GM21723 (cell line): Measurements from ENCODE around the gene BSCL2.
A peak's percentile ranks its signal among the peaks of the same experiment; 100 is the strongest.
"Not testable (repeated sequence)": the region's sequence is repeated elsewhere in the genome, so short reads cannot be mapped to it uniquely, and the experiment has no call there.

Experiments
- ATAC-seq: cut with Tn5 transposase; IDR thresholded peaks from one replicate; pipeline ENCODE4 v1.9.1; 2021; ENCODE audit warnings: mild to moderate bottlenecking, moderate library complexity; ENCODE audit not compliant: unreplicated experiment

BSCL2 gene

DNA sequence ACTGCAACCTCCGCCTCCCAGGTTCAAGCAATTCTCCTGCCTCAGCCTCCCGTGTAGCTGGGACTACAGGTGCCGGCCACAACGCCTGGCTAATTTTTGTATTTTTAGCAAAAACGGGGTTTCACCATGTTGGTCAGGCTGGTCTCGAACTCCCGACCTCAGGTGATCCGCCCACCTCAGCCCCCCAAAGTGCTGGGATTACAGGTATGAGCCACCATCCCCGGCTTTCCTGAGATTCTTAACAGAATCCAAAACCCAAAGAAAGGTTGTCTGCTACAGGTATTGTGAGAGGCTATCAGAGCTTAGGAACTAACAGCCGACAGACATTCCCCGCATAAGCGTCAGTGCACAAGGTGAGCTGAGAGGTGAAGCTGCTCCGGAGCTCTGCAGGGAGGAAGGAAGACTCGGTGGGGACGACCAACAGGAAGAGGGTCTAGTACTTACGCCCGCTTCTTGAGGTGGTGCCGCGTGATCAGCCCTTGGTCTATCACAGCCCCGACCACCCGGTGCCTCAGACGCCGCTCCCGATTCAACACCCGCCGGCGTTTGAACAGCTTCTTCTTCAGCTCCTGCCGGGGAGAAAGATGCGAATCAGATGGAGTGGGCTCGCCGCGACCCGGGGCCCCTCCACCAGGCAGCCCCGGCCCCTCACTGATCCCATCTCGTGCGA, 42.7 kb downstream of the BSCL2 start:
- peak; percentile 30 for ATAC-seq

DNA sequence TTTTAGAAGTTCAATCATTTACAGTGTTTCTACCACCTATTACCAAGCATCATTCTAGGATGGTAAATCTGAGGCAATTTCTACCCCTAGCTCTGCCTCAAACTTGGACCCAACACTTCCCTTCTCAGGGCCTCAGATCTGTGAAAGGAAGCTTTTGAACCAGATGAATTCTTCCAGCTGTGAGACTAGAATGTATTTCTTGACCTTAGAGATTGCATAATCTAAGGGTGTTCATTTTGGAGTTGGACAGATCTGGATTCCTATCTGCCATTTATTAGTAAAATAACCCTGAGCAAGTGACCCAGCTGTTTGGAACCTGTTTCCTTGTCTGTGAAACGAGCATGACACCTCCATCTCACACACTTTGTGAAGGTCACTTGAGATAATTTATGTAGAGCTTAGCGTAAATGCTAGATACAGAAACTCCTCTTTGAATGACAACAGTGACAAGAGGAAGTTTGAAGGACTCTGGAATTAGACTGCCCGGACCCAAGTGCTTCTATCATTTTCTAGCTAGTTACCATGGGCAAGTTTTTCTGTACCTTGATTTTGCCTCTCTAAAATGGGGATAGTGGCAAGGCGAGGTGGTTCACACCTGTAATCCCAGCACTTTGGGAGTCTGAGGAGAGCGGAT, 50.3 kb downstream of the BSCL2 start:
- ATAC-seq, result no peak

DNA sequence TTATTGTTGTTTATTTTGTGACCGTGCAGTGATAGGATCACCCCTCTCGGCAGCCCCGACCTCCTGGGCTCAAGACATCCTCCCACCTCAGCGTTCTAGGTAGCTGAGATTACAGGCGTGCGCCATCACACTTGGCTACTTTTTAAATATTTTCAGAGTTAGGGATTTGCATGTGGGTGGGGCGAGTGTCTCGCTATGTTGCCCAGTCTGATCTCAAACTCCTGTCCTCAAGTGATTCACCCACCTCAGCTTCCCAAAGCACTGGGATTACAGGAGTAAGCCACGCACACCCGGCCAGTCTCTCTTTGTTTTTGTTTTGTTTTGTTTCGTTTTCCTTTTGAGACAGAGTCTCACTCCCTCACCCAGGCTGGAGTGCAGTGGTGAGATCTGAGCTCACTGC, 52.9 kb downstream of the BSCL2 start:
- no peak for ATAC-seq

DNA sequence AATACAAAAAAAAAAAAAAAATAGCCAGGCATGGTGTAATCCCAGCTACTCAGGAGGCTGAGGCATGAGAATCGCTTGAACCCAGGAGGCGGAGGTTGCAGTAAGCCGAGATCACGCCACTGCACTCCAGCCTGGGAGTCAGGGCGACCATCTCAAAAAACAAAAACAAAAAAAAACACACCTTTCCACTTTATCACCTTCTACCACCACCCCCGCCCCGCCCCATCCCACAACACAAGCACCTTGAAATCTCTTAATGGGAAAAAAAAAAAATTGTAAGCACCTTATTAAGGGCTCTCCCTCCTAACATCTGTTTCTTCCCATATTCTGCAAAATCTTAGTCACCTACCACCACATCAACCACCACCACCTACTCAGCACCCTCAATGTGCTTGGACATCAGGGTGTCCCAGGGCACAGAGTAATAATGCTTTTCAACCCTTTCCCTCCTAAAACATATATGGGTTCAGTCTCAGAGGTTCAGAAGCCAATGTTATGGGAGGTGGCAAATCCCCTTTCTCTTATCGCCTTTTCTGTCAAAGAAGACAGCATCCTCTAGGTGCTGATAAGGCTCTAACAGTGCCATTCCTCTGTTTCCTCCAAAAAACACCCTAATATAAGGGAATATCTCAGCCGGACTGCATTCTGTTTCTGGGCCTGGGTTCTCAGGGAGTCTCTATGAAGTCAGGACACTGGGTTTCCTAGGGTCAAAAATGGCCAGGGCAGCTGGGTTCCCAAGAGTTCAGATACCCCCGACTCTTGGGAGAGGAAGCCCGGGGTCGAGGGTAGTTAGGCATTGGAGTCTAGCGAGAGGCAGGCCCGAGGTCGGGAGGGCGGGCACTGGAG, 54.8 kb downstream of the BSCL2 start:
- peak; percentile 23 for ATAC-seq

DNA sequence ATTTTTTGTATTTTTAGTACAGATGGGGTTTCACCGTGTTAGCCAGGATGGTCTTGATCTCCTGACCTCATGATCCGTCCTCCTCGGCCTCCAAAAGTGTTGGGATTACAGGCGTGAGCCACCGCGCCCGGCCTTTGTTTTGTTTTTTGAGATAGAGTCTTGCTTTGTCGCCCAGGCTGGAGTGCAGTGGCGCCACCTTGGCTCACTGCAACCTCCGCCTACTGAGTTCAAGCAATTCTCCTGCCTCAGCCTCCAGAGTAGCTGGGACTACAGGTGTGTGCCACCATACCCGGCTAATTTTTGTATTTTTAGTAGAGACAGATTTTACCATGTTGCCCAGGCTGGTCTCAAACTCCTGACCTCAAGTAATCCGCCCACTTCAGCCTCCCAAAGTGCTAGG, 56.9 kb downstream of the BSCL2 start:
- not testable (repeated sequence) for ATAC-seq

DNA sequence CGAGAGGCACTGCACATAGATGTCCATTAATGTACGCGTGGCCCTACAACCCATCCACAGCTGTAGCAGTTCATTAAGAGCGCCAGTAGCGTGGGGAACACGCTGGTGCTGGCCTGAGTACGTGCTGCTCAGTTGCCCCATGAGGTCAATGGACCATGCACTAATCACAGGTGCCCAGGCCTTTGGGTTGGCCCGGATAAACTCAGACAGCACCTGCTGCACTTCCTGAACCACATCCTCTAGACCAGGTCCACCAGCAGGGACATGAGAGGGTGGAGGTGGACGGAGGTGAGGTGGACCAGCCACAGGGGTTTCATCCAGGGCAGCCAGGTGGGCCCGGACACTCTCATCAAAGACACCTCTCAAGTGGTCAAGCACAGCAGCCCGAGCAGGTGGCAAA, 57.7 kb downstream of the BSCL2 start:
- no peak for ATAC-seq

DNA sequence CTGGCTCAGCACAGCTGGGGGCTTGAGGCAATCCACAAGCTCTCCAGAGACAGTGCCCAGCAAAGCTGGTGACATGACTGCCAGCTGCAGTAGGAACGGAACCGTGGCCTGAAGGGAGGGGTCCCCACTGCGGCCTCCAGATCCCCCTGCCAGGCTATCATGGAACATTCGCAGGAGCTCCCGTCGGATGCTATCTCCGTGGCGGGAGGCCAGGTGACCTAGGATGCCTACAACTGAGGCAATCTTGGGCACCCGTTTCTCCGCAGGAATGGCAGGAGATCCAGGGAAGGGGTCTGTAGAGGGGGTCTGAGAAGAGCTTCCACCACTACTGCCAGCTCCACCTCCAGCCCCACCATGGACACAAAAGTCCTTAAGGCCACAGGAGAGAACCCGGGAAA, 58.3 kb downstream of the BSCL2 start:
- no peak for ATAC-seq

DNA sequence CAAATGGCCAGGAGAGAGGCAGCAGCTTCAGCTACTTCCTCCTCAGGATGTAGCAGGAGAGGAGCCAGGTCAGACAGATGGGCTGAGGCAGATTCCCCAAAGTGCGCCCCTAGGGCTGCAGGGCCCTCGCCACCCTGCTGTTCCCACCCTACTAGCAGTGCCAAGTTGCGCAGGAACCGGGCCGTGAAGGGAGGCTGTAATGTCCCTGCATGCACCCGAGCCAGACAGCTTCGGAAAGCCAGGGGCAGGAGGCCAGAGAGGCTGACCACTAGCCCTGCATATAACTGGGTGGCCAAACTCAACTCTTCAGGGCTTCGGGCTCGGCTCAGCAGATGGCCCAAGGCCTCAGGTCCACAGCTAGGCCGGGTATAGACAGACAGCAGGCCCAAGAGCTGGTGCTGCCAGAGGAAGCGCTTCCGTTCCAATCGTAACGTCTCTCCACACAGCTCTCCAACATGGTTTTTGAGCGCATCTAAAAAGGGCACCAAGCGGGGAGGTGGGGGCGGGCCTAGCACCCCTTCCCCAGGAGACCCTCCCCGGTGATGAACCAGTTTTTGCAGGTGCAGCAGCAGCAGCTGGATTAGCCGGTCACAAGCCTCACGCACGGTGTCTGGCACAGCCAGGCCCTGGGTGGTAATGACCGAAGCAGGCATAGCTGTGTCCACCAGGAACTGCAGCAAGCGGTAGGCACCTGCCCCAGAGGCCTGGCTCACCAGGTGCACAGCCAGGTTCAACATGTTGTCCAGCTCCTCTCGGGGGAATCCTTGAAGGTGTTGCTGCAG, 58.8 kb downstream of the BSCL2 start:
- ATAC-seq, result no peak

DNA sequence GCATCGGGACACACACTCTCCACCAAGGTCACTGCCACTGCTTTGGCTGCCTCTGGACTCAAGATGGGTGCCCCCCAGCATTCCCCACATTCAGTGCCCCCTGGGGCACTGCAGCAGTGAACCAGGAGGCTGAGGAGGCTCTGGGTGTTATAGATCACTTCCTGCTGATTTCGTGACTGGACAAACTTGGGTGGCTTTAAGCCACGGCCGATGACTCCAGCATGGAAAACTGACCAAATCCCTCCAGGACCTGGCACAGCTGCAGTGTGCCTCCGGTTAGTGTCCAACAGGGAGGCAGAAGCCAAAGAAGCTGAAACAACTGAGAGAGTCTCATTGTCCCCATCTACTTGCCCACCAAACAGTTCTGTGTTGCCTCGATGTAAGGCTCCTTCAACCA, 59.6 kb downstream of the BSCL2 start:
- no peak for ATAC-seq

DNA sequence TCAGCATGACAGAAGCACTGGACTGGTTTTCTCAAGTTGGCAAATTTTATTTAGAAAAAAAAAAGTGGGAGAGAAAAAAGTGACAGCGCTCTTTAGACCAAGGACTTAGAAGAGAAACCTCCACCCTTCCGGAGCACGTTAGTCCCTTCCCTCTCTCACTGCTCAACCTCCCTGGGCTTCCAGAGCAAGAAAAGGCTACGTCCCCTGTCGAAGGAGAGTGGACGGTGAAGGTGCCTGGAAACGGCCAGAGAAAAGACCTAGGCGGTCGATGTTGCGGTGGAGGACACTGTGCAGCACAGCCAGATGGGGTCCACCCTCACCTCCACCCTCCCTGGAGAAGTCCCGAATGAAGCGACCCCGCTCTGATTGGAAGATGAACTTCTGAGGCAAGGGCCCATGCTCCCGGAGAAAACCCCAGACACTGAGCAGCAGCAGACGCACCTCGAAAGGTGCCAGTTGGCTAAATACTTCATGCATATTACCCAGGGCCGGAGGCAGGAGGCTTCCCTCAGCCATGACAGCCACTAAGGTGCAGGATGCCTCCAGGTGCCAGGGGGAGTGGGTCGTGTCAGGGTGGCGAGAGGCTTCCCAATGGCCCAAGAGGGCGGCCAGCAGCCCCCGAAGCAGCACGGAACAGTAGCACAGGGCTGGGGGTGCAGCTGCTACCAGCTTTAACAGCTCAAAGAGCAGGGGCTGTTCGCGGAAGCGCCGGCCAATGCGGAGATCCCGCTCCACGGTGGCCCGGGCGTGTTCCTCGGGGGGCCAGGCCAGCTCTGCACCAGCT, 60.2 kb downstream of the BSCL2 start:
- ATAC-seq, result no peak

DNA sequence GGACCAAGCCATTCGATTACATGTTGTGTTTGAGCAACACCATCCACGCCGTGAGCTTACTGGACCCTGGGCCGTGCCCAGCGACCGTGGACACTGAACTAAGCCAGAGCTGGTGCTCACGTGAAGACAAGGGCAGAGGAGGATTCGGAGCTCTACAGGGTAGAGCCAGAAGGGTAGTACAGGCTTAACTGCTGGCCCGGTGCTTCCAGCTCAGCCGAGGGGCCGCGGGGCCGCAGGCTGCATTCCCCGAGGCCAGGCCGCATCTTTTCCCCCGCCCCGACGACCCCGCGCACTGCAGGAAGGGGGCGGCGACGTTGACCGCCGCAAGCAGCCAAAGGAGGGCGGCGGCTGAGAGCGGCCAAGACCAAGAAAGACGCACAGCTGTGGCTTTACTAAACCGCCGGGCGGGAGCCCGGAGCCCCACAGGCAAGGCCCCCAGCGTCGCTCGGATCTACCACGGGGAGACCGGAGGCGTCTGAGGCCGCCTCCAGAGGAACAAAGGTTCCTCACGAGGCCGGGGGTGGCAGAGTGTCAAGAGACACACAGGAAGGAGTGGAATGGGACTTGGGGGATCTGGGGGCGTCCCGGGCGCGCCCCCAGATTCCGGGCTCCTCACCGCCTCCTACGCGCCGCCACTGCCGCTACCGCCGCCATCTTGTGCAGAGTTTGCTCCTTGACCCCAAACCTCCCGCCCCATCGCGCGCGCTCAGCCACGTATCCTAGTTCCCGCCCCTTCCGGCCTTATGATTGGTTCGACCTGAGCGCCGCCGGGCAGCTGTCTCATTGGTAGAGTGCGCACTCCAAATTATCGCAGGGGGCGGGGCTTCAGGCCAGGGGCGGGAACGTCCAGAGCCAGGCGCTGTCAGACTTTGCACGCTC, 61.0 kb downstream of the BSCL2 start, which contains the start of gene GANAB:
Gene GANAB, minus strand, starts transcription at position 668 of the 879 bp plus-strand sequence. Its CDS starts 14 bp downstream, at position 654.
- ATAC-seq, result peak; percentile 89

DNA sequence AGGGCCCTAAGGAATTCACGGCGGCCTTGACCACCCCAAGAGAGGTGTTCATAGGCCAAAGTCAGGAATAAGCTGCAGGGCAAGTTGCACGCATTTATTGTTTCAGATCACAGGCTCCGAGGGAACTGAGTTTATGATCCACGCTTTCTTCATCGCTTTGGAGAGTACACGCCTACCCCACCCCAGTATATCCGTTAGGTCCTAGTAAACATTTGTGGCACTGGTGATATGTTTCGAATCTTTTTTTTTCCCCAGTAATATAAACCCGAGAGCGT, 61.6 kb downstream of the BSCL2 start:
- no peak for ATAC-seq

DNA sequence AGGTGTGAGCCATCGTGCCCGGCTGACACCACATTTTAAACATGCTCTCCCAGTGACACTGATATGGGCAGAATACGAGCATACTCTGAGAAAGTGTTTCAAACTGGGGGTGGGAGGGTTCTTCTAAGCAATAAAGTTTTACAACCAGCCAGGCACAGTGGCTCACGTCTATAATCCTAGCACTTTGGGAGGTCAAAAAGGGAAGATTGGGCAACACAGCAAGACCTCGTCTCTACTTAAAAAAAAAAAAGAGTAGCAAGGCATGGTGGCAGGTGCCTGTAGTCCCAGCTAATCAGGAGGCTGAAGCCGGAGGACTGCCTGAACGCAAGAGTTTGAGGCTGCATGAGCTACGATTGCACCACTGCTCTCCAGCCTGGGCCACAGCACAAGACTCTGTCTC, 63.0 kb downstream of the BSCL2 start:
- no peak for ATAC-seq
